Fibroblast of skin of left quadriceps (primary cell): Measurements from ENCODE around the gene MTCH2.
A peak's percentile ranks its signal among the peaks of the same experiment; 100 is the strongest.

ENCODE experiments used
- DNase-seq, 2 experiments: peaks; one replicate each; pipeline ENCODE4 v3.0.0-alpha.2; 2013; ENCODE audit warnings: low read depth in 2 of 2

Gene MTCH2

DNA sequence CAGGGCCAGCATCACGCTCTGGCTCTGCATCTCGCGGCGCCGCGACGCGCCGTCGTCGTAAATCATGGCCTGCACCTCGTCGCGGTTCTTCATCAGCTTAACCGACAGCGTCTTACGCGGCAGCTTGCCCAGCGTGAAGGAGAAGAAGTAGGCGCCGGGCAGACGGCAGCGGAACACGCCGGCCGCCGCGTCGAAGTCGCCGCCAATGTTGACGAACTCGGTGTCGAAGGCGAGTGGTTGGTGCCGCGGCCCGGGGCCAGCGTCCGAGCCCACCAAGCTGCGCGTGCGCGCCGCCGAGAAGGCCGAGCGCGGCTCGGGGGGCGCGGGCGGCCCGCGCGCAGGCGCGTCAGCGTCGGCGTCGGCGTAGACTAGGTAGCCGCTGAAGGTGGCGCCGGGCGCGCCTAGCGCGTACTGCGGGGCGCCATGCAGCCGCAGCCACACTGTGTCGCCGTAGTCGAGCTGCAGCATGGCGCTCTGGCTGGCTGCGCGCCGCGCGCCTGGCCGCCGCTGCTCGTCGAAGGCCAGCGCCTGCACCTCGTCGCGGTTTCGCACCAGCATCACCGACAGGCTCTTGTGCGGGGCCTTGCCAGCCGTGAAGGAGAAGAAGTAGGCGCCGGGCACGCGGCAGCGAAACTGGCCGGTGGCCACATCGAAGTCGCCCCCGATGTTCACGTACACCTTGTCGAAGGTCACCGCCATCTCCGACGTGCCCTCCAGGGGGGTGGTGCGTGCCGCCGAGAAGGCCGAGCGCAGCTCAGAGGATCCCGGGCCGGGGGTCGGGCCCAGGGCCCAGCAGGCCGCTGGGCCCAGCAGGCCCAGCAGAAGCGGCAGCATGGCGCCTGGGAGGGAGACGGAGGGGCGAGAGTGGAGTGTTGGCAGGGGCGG, 52.1 kb downstream of the MTCH2 start:
- no peak for DNase-seq

DNA sequence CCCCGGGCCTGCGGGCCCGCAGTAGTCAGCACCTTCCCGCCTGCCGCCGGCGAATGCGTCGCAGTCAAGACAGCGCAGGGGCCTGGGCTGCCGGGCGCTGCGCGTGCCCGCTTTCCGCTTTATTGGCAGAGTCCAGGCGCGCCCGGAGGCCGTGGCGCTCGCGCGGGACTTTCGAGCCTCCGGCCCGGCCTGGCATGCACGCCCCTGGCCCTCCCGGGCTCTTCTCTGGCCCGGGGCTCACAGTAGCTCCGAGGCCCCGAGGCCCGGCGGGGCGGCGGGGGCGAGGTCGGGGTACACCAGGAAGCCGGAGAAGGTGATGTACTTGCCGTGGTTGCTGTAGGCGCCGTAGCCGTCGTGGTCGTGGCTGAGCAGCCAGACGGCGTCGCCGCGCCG, 52.8 kb downstream of the MTCH2 start:
- no peak for DNase-seq

- DNase-seq, result no peak
Measured at GRCh38 chr11:47589118-47589517, 53.2 kb downstream of the MTCH2 start.

DNA sequence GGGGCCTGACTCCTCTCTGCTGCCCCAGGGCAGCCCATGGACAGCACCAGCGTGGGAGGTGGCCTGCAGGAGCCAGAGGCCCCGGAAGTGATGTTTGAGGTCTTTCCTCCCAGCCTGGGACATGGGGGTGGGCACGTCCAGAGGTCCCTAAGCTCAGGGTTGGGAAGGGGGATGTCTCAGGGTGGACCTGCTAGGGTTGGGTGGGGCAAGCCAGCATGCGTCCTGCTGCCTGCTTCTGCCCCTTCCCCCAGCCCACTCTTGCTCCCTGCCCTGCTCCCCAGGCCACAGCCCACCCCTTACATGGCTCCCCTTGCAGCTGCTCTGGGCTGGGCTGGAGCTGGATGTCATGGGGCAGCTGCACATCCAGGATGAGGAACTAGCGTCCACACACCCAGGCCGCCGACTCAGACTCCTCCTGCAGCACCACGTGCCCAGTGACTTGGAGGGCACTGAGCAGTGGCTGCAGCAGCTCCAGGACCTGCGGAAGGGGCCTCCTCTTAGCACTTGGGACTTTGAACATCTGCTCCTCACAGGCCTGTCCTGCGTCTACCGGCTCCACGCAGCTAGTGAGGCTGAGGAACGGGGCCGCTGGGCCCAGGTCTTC, 54.5 kb downstream of the MTCH2 start:
- DNase-seq, result no peak

- DNase-seq, result no peak
Measured at GRCh38 chr11:47587039-47587716, 55.2 kb downstream of the MTCH2 start.

DNA sequence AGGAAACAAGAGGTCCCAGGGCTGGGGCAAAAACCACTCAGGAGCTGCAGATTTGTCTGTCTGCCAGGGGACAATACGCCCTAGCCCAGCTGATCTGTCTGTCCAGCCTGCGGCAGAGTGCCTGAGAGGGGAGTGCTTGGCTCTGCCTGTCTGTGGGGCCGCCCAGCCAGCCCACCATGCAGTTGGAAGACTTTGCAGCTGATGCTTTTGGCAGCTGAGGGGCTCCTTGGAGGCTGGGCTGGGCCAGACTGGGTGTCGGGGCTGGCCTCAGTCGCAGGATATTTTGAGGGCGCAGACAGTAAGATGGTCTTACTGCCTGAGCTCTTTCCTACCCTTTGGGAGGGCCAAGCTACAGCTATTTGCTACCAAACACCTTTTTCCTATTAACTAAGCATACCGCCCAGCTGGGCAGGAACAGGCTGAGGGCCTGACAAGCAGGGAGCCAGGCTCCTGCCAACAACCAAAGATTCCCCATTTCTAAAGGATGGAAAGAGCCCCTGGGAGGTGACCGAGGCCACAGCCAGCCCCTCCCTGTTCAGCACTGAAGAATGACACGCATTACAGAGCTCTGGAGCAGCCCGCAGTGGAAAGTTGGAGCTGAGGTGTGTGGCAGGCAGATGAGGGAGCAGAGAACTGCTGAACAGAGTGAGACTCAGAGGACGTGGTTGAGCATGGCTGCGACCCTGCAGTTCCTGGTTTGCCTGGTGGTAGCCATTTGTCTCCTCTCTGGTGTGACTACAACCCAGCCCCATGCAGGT, 56.1 kb downstream of the MTCH2 start, which contains the start of gene FAM180B:
TSS of gene FAM180B (plus strand) at position 581 of the 758 bp plus-strand sequence. CDS start at position 672, 91 bp downstream.
- no peak for DNase-seq

GRCh38 chr11:47583844-47584243, 58.5 kb downstream of the MTCH2 start:
- DNase-seq, result no peak

DNA sequence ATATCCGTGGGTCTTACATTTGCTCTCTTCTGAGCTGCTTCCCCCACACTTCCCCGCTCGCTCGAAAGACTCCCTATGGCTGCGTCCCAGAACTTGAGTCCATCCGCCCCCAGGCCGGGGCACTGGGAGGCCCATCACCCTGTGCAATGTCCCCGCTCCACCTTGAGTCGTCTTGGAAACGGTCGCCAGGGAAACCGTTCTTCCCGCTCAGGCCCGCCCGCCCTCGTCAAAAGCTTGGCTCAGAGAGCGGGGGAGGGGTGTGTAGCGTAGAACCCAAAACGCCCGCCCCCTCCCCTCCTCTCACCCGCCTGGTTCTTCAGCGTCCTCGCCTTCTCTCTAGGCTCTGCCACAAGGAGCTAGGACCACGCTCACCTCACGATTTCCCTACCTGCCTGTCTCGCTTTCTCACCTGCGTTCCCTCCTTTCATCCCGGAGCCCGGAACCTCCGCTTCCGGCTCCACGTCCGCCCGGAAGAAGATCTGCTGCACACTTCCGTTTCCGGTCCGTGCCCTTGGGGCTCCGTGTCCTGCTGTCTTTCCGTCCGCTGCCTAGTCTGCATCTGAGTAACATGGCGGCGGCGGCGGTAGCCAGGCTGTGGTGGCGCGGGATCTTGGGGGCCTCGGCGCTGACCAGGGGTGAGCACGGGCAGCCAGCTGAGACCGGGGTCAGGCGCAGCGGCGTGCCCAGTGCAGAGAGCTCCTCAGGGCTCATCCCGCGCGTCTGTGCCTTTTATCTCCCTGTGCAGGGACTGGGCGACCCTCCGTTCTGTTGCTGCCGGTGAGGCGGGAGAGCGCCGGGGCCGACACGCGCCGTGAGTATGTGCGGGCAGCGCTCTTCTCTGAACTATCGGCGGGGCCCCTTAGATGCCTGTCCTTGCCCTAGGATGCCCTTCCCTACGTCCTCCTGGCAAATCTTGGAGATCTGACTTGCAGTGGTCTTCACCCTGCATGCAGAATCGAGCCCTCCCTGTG, 63.5 kb downstream of the MTCH2 start, which contains the start of the genes KBTBD4 and NDUFS3:
TSS of gene KBTBD4 (minus strand) at position 447 of the 971 bp plus-strand sequence. CDS start at position 428, 19 bp downstream.
TSS of gene NDUFS3 (plus strand) at position 551 of the 971 bp plus-strand sequence. CDS start at position 569, 18 bp downstream.
- peak; percentile 74 to 76 for DNase-seq

DNA sequence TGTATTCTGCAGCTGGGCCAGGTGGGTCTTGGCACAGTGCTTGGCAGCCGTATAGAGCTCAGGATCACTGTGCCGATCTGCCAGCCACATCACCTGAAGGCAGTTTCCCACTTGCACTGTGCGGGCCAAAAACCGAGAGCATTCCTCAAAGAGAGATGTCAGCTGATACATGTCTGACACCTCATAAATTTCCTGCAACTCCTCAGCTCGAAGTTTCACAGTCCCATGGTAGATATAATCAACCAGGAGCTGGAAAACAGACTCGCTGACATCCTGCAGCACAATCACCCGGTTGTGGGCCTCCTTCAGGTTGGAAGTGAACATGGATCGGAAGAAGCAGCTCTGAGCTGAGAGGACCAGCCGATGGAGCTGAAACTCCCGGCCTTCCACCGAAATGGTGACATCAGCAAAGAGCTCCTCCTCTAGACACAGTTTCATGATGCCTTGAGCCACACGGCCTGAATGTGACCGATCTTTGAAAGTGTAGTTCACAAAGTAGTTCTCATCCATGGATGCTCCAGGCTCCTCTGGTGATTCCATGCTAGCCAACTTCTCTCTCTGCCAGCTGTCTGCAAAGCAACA, 64.8 kb downstream of the MTCH2 start:
- no peak for DNase-seq

GRCh38 chr11:47573321-47573720, 69.0 kb downstream of the MTCH2 start:
- DNase-seq, result no peak

- DNase-seq, result no peak
Measured at GRCh38 chr11:47572715-47573255, 69.6 kb downstream of the MTCH2 start.

DNA sequence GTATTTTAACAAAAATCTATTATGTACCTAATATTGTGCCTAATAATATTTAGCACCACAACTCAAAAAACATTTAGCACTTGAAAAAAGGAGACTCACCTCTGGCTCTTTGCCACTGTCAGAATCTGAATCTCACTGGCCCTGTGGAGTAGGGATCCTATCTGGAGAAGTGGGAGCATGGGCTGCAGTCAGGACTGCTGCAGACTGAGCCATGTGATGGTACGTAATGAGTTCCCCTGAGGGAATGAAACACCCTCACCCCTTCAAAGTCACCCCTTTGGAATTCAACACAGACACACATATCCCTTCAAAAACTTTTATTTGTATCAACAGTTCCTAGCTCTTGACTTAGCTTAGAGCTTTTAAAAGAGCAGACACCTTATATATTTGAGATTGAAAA, 70.5 kb downstream of the MTCH2 start:
- no peak for DNase-seq

GRCh38 chr11:47571357-47571729, 71.0 kb downstream of the MTCH2 start:
- DNase-seq, result no peak

DNA sequence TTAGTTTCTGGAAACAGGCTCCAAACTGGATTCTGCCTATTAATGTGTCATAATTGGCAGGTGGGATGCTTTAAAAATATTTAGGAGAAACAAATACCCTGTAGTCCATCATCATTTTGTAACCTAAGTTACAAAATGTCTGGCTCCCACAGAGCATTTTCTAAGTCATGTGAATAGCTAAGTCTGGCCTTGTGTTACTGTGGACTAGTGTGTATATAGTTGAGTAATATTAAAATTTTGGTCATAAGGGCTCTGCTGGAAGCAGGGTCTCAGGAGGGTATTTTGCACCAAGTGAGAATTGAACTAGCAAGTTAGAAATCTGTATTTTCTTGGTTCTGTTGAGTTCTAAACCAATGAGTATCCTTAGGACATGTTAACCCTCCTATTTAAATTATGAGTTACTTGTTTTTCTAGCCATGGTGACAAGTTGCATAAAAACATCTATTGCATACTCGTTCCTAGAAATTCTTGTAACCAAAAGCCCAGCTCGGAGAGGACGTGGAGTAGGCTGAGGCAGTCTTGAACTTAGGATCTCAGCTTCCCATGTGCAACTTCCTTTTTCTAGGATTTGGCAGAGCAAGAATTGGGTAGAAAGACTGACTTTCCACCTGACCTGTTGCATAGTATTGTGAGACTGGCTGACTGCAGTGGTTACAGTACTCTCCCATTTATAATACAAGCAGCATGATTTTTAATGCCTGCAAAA, 71.6 kb downstream of the MTCH2 start:
- no peak for DNase-seq

DNA sequence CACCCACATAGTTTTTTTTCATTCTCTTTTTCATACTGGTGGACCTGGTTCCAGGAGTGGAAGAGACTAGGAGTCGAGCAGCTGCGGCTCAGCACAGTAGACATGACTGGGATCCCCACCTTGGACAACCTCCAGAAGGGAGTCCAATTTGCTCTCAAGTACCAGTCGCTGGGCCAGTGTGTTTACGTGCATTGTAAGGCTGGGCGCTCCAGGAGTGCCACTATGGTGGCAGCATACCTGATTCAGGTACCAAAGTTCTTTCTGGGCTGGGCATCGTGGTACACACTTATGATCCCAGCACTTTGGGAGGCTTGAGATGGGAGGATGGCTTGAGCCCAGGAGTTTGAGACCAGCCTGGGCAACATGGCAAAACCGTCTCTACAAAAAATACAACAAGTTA, 72.7 kb downstream of the MTCH2 start:
- no peak for DNase-seq
